ENCODE measurements around the gene COLEC11.
"Not testable (repeated sequence)": the region's sequence is repeated elsewhere in the genome, so short reads cannot be mapped to it uniquely, and the experiment has no call there.

Gene COLEC11

GRCh38 chr2:3655871-3656761 is 61.2 kb downstream of the COLEC11 start:
- Mint-ChIP-seq H3K27ac (no peak overlapping the region), H3K4me1 (ENCODE audit: low read depth in 2 of 2) (peaks cover 14 to 15% of the 10 kb centered on the region in 2 donors), H3K27me3 (no peaks in the 10 kb centered on the region), H3K36me3 (ENCODE audit: insufficient read depth) (peaks cover 12% of the 10 kb centered on the region), H3K4me3 (no peak overlapping the region), H3K9me3 (no peaks in the 10 kb centered on the region)
- DNase-seq (no peak), ATAC-seq (replicated peaks) (no peak)

- Mint-ChIP-seq H3K4me1 (ENCODE audit: low read depth in 2 of 2) (peaks cover 7 to 9% of the 10 kb centered on the region in 2 donors), H3K9me3 (no peaks in the 10 kb centered on the region), H3K36me3 (ENCODE audit: insufficient read depth) (peaks cover 3% of the 10 kb centered on the region), H3K27ac (peak overlapping the region in 1 of 2 donors; percentile 71), H3K4me3 (no peak overlapping the region), H3K27me3 (no peaks in the 10 kb centered on the region)
- no peak for ATAC-seq (replicated peaks)
- DNase-seq: no peak
Measured at GRCh38 chr2:3656762-3657721, 62.1 kb downstream of the COLEC11 start.

- ATAC-seq (replicated peaks): no peak
- no peak for DNase-seq
- H3K4me3 Mint-ChIP-seq: no peak within 1 kb of the TSS
- H3K9me3 Mint-ChIP-seq: no peaks in the 10 kb centered on the region
- peaks cover 6 to 7% of the 10 kb centered on the region in 2 donors for H3K4me1 Mint-ChIP-seq (ENCODE audit: low read depth in 2 of 2)
- H3K27me3 Mint-ChIP-seq: peaks cover 0 to 3% of the 10 kb centered on the region in 2 donors
- H3K36me3 Mint-ChIP-seq (ENCODE audit: insufficient read depth): no peaks in the 10 kb centered on the region
- peak within 1 kb of the TSS in 1 of 2 donors; percentile 71 for H3K27ac Mint-ChIP-seq
Measured at GRCh38 chr2:3657881-3658280, 63.0 kb downstream of the COLEC11 start, which contains the start of gene ALLC. Gene ALLC (plus strand): TSS chr2:3658200. CDS start chr2:3671158, 12,958 bp downstream.

- Mint-ChIP-seq H3K27ac (no peak overlapping the region), H3K27me3 (peaks cover 0 to 6% of the 10 kb centered on the region in 2 donors), H3K4me1 (ENCODE audit: low read depth in 2 of 2) (peaks cover 6 to 7% of the 10 kb centered on the region in 2 donors), H3K9me3 (no peaks in the 10 kb centered on the region), H3K4me3 (no peak overlapping the region), H3K36me3 (ENCODE audit: insufficient read depth) (no peaks in the 10 kb centered on the region)
- no peak for DNase-seq
- no peak for ATAC-seq (replicated peaks)
Measured at GRCh38 chr2:3659447-3660432, 64.8 kb downstream of the COLEC11 start.

GRCh38 chr2:3660640-3661039 is 65.7 kb downstream of the COLEC11 start:
- not testable (repeated sequence) for H3K4me3 Mint-ChIP-seq; DNase-seq; H3K4me1 Mint-ChIP-seq (ENCODE audit: low read depth in 2 of 2); H3K36me3 Mint-ChIP-seq (ENCODE audit: insufficient read depth); ATAC-seq (replicated peaks); H3K9me3 Mint-ChIP-seq; H3K27ac Mint-ChIP-seq
- H3K27me3 Mint-ChIP-seq: peaks cover 0 to 12% of the 10 kb centered on the region in 2 donors

- no peak overlapping the region for H3K27ac Mint-ChIP-seq
- peaks cover 6 to 7% of the 10 kb centered on the region in 2 donors for H3K4me1 Mint-ChIP-seq (ENCODE audit: low read depth in 2 of 2)
Measured at GRCh38 chr2:3661149-3661660, 66.3 kb downstream of the COLEC11 start.

GRCh38 chr2:3662239-3662638 is 67.3 kb downstream of the COLEC11 start:
- Mint-ChIP-seq H3K4me1 (ENCODE audit: low read depth in 2 of 2) (peaks cover 6 to 7% of the 10 kb centered on the region in 2 donors), H3K9me3 (no peaks in the 10 kb centered on the region), H3K4me3 (no peak overlapping the region), H3K36me3 (ENCODE audit: insufficient read depth) (no peaks in the 10 kb centered on the region), H3K27me3 (peaks cover 0 to 27% of the 10 kb centered on the region in 2 donors), H3K27ac (no peak overlapping the region)
- no peak for ATAC-seq (replicated peaks)
- no peak for DNase-seq

More at GRCh38 chr2:3661149-3661660, 66.3 kb downstream of the COLEC11 start:
- Mint-ChIP-seq H3K4me3 (no peak overlapping the region), H3K36me3 (ENCODE audit: insufficient read depth) (no peaks in the 10 kb centered on the region), H3K9me3 (no peaks in the 10 kb centered on the region), H3K27me3 (peaks cover 0 to 18% of the 10 kb centered on the region in 2 donors)
- DNase-seq (no peak), ATAC-seq (replicated peaks) (no peak)

- Mint-ChIP-seq H3K36me3 (ENCODE audit: insufficient read depth) (no peaks in the 10 kb centered on the region), H3K9me3 (no peaks in the 10 kb centered on the region), H3K27me3 (peaks cover 0 to 39% of the 10 kb centered on the region in 2 donors), H3K27ac (no peak overlapping the region), H3K4me1 (ENCODE audit: low read depth in 2 of 2) (peaks cover 6 to 7% of the 10 kb centered on the region in 2 donors), H3K4me3 (no peak overlapping the region)
- no peak for DNase-seq
- ATAC-seq (replicated peaks): no peak
Measured at GRCh38 chr2:3664118-3664517, 69.2 kb downstream of the COLEC11 start.

- Mint-ChIP-seq H3K36me3 (ENCODE audit: insufficient read depth) (no peaks in the 10 kb centered on the region), H3K27ac (no peak overlapping the region), H3K9me3 (no peaks in the 10 kb centered on the region), H3K4me3 (no peak overlapping the region), H3K27me3 (peaks cover 6 to 47% of the 10 kb centered on the region in 2 donors), H3K4me1 (ENCODE audit: low read depth in 2 of 2) (peaks cover 3% of the 10 kb centered on the region in 2 donors)
- ATAC-seq (replicated peaks) (no peak), DNase-seq (no peak)
Measured at GRCh38 chr2:3664925-3665324, 70.0 kb downstream of the COLEC11 start.

GRCh38 chr2:3665886-3666612 is 71.1 kb downstream of the COLEC11 start:
- Mint-ChIP-seq H3K27ac (no peak overlapping the region), H3K9me3 (no peaks in the 10 kb centered on the region), H3K4me1 (ENCODE audit: low read depth in 2 of 2) (no peaks in the 10 kb centered on the region), H3K36me3 (ENCODE audit: insufficient read depth) (no peaks in the 10 kb centered on the region), H3K4me3 (no peak overlapping the region), H3K27me3 (peaks cover 7 to 49% of the 10 kb centered on the region in 2 donors)
- no peak for ATAC-seq (replicated peaks)
- no peak for DNase-seq

- no peak for DNase-seq
- no peak for ATAC-seq (replicated peaks)
- Mint-ChIP-seq H3K36me3 (ENCODE audit: insufficient read depth) (no peaks in the 10 kb centered on the region), H3K4me3 (no peak overlapping the region), H3K27ac (no peak overlapping the region), H3K4me1 (ENCODE audit: low read depth in 2 of 2) (no peaks in the 10 kb centered on the region), H3K9me3 (no peaks in the 10 kb centered on the region), H3K27me3 (peaks cover 7 to 49% of the 10 kb centered on the region in 2 donors)
Measured at GRCh38 chr2:3666613-3666975, 71.7 kb downstream of the COLEC11 start.

GRCh38 chr2:3667151-3667631 is 72.3 kb downstream of the COLEC11 start:
- Mint-ChIP-seq H3K4me1 (ENCODE audit: low read depth in 2 of 2) (no peaks in the 10 kb centered on the region), H3K27ac (no peak overlapping the region), H3K27me3 (peaks cover 7 to 49% of the 10 kb centered on the region in 2 donors), H3K36me3 (ENCODE audit: insufficient read depth) (no peaks in the 10 kb centered on the region), H3K9me3 (no peaks in the 10 kb centered on the region), H3K4me3 (no peak overlapping the region)
- ATAC-seq (replicated peaks) (no peak), DNase-seq (no peak)

Measured in effector memory CD8-positive, alpha-beta T cell (primary cell).